Bronchial epithelial cell (primary cell): Measurements from ENCODE around the gene BRK1. TPM values are rescaled to one million over a fixed set of nuclear protein-coding genes. Genes with fewer than 3 reads are reported as not detected.
"Not testable (repeated sequence)": the region's sequence is repeated elsewhere in the genome, so short reads cannot be mapped to it uniquely, and the experiment has no call there.

Experiments
- DNase-seq: peaks from one replicate; pipeline ENCODE4 v3.0.0-alpha.2; 2010; ENCODE audit warnings: low read depth
- FAIRE-seq: peaks from 2 replicates; lab custom pipeline; 2011; peaks lifted over from hg19 to GRCh38; lab: Jason Lieb, UNC
- H3K27me3 ChIP-seq: 2 replicates; pipeline ENCODE4 v1.5.1; 2011; ENCODE audit warnings: low read length; ENCODE audit not compliant: control insufficient read depth, insufficient read depth
- H3K36me3 ChIP-seq: 2 replicates; pipeline ENCODE4 v1.5.1; 2011; ENCODE audit warnings: low read length; ENCODE audit not compliant: control insufficient read depth, insufficient read depth
- H3K4me3 ChIP-seq: 2 replicates; pipeline ENCODE4 v1.5.1; 2011; ENCODE audit warnings: mild to moderate bottlenecking, low read depth, low read length, control low read depth
- CTCF ChIP-seq: IDR thresholded peaks from 2 replicates; pipeline ENCODE4 v1.5.1; 2011; ENCODE audit warnings: mild to moderate bottlenecking, moderate library complexity, low read length, control low read depth, inconsistent platforms; ENCODE audit not compliant: insufficient read depth, severe bottlenecking
- total RNA-seq: library from RNA; depleted of rRNA; stranded (reverse); fragments of >200 nt; gene quantifications from 2 replicates; pipeline ENCODE4 v1.2.1, GENCODE V29; 2014

The BRK1 gene
- total RNA-seq, 1 donor from 2014 or later: 72.1 TPM

- Histone ChIP-seq H3K4me3 (no peak overlapping the region), H3K36me3 (no peaks in the 10 kb centered on the region), H3K27me3 (no peaks in the 10 kb centered on the region)
- TF ChIP-seq CTCF: no peak
- FAIRE-seq: no peak
- no peak for DNase-seq
Measured at GRCh38 chr3:10160346-10160745, 44.9 kb downstream of the BRK1 start.

- H3K27me3 ChIP-seq: no peaks in the 10 kb centered on the region
- FAIRE-seq (no peak), DNase-seq (no peak)
- H3K36me3 ChIP-seq: no peaks in the 10 kb centered on the region
- no peak for TF ChIP-seq CTCF
- H3K4me3 ChIP-seq: no peak overlapping the region
Measured at GRCh38 chr3:10160925-10161324, 45.5 kb downstream of the BRK1 start.

GRCh38 chr3:10162185-10162584 lies 46.7 kb downstream of the BRK1 start:
- no peak for DNase-seq
- FAIRE-seq: no peak
- Histone ChIP-seq H3K27me3 (no peaks in the 10 kb centered on the region), H3K4me3 (no peak overlapping the region), H3K36me3 (no peaks in the 10 kb centered on the region)
- TF ChIP-seq CTCF: no peak

GRCh38 chr3:10164201-10164545 lies 48.7 kb downstream of the BRK1 start:
- not testable (repeated sequence) for FAIRE-seq, H3K36me3 ChIP-seq, H3K27me3 ChIP-seq, DNase-seq
- H3K4me3 ChIP-seq: peak overlapping the region; percentile 89

GRCh38 chr3:10164546-10165393 lies 49.3 kb downstream of the BRK1 start, which contains the start of gene IRAK2:
TSS of gene IRAK2 (plus strand) at chr3:10164919. CDS start at chr3:10164955, 36 bp downstream.
- FAIRE-seq (no peak), DNase-seq (no peak)
- TF ChIP-seq CTCF: peak; percentile 71
- Histone ChIP-seq H3K4me3 (peak within 1 kb of the TSS; percentile 89), H3K36me3 (no peaks in the 10 kb centered on the region), H3K27me3 (no peaks in the 10 kb centered on the region)

GRCh38 chr3:10166213-10166604 lies 50.7 kb downstream of the BRK1 start:
- no peak for FAIRE-seq
- no peak overlapping the region for H3K4me3 ChIP-seq

More at GRCh38 chr3:10166213-10166604, 50.7 kb downstream of the BRK1 start:
- H3K27me3 ChIP-seq: no peaks in the 10 kb centered on the region
- TF ChIP-seq CTCF: no peak
- DNase-seq: no peak
- H3K36me3 ChIP-seq: no peaks in the 10 kb centered on the region
